ENCODE data around the gene HORMAD2.

DNA sequence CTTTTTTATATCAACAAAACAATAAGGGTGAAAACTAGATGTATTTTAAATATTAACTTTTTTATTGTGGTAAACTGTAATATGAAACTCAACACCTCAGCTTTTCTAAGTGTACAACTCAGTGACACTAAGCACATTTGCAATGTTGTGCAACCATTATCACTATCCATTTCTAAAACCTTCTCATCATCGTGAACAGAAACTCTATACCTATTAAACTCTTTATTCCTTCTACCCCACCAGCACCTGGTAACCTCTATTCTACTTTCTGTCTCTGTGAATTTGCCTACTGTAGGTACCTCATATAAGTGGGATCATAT, 9.4 kb downstream of the HORMAD2 start:
- TF ChIP-seq, protein P1, sequence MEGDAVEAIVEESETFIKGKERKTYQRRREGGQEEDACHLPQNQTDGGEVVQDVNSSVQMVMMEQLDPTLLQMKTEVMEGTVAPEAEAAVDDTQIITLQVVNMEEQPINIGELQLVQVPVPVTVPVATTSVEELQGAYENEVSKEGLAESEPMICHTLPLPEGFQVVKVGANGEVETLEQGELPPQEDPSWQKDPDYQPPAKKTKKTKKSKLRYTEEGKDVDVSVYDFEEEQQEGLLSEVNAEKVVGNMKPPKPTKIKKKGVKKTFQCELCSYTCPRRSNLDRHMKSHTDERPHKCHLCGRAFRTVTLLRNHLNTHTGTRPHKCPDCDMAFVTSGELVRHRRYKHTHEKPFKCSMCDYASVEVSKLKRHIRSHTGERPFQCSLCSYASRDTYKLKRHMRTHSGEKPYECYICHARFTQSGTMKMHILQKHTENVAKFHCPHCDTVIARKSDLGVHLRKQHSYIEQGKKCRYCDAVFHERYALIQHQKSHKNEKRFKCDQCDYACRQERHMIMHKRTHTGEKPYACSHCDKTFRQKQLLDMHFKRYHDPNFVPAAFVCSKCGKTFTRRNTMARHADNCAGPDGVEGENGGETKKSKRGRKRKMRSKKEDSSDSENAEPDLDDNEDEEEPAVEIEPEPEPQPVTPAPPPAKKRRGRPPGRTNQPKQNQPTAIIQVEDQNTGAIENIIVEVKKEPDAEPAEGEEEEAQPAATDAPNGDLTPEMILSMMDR (IDR thresholded peaks at IDR 0.05; ENCODE audit: extremely low read depth in 1 of 2, insufficient read depth in 1 of 2, low read depth in 1 of 2, low read length in 2 of 2), result no peak
- TF ChIP-seq EZH2 (IDR thresholded peaks at IDR 0.05; ENCODE audit: borderline replicate concordance, low read depth, low read length, severe bottlenecking) (no peak), POLR2A (IDR thresholded peaks at IDR 0.05; ENCODE audit: low read depth, low read length) (no peak), POLR2AphosphoS5 (IDR thresholded peaks at IDR 0.05; ENCODE audit: insufficient read depth, low read depth, low read length) (no peak), GATA2 (IDR thresholded peaks at IDR 0.05; ENCODE audit: insufficient read depth, insufficient read length, low read depth, low read length) (no peak), MYC (IDR thresholded peaks at IDR 0.05; ENCODE audit: low read depth, low read length) (no peak), JUN (IDR thresholded peaks at IDR 0.05; ENCODE audit: borderline replicate concordance, insufficient read depth, insufficient read length, low read depth) (no peak), FOS (IDR thresholded peaks at IDR 0.05; ENCODE audit: borderline replicate concordance, insufficient read depth, low read length) (no peak)
- TF ChIP-seq, protein P2, sequence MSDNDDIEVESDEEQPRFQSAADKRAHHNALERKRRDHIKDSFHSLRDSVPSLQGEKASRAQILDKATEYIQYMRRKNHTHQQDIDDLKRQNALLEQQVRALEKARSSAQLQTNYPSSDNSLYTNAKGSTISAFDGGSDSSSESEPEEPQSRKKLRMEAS (IDR thresholded peaks at IDR 0.05; ENCODE audit: insufficient read depth, insufficient read length), result no peak

Measured in endothelial cell of umbilical vein (primary cell).